H54 (cell line): ENCODE results near the gene ASS1.

Experiments used
- DNase-seq: peaks from one replicate; pipeline ENCODE4 v3.0.0; 2011; ENCODE audit warnings: low spot score, mixed read lengths; ENCODE audit not compliant: insufficient read length
- FAIRE-seq: peaks from 3 replicates; lab custom pipeline; 2011; peaks lifted over from hg19 to GRCh38; lab: Jason Lieb, UNC
- POLR2A ChIP-seq: IDR thresholded peaks from 2 replicates; pipeline ENCODE4 v1.6.1; 2011; ENCODE audit warnings: low read depth, mild to moderate bottlenecking, low read length

ASS1 gene

GRCh38 chr9:130548103-130548502 lies 103.3 kb downstream of the ASS1 start:
- TF ChIP-seq POLR2A, result no peak
- no peak for FAIRE-seq

GRCh38 chr9:130549093-130549735 lies 104.5 kb downstream of the ASS1 start:
- FAIRE-seq (no peak), DNase-seq (no peak)
- no peak for TF ChIP-seq POLR2A

More at GRCh38 chr9:130548103-130548502, 103.3 kb downstream of the ASS1 start:
- no peak for DNase-seq
